Measurements from ENCODE around the gene TAS1R3. TPM values are rescaled to one million over a fixed set of nuclear protein-coding genes. Genes with fewer than 3 reads are reported as not detected.

Gene TAS1R3
- total RNA-seq, 1 donor from 2014 or later: 1.3 TPM

GRCh38 chr1:1320666-1321448 is 10.2 kb upstream of the TAS1R3 start:
- H3K27me3 Mint-ChIP-seq (ENCODE audit: unreplicated experiment): peaks cover 6% of the 10 kb centered on the region
- TF ChIP-seq CTCF (IDR thresholded peaks at IDR 0.05; ENCODE audit: partially characterized antibody, unreplicated experiment): no peak
- H3K4me1 Mint-ChIP-seq (ENCODE audit: low read depth, unreplicated experiment): peaks cover 13% of the 10 kb centered on the region
- DNase-seq: no peak
- peaks cover 12% of the 10 kb centered on the region for H3K9me3 Mint-ChIP-seq (ENCODE audit: unreplicated experiment)
- H3K27ac Mint-ChIP-seq (ENCODE audit: unreplicated experiment): no peak overlapping the region
- H3K36me3 Mint-ChIP-seq (ENCODE audit: unreplicated experiment): no peaks in the 10 kb centered on the region
- no peak overlapping the region for H3K4me3 Mint-ChIP-seq (ENCODE audit: unreplicated experiment)

GRCh38 chr1:1321477-1321876 is 9.6 kb upstream of the TAS1R3 start:
- TF ChIP-seq CTCF (IDR thresholded peaks at IDR 0.05; ENCODE audit: partially characterized antibody, unreplicated experiment): no peak
- H3K9me3 Mint-ChIP-seq (ENCODE audit: unreplicated experiment): peaks cover 10% of the 10 kb centered on the region
- H3K27ac Mint-ChIP-seq (ENCODE audit: unreplicated experiment): no peak overlapping the region
- peaks cover 12% of the 10 kb centered on the region for H3K4me1 Mint-ChIP-seq (ENCODE audit: low read depth, unreplicated experiment)
- peaks cover 8% of the 10 kb centered on the region for H3K27me3 Mint-ChIP-seq (ENCODE audit: unreplicated experiment)
- no peak for DNase-seq
- no peaks in the 10 kb centered on the region for H3K36me3 Mint-ChIP-seq (ENCODE audit: unreplicated experiment)
- H3K4me3 Mint-ChIP-seq (ENCODE audit: unreplicated experiment): no peak overlapping the region

GRCh38 chr1:1322418-1322817 is 8.7 kb upstream of the TAS1R3 start:
- H3K27ac Mint-ChIP-seq (ENCODE audit: unreplicated experiment): no peak overlapping the region
- no peak for TF ChIP-seq CTCF (IDR thresholded peaks at IDR 0.05; ENCODE audit: partially characterized antibody, unreplicated experiment)
- H3K4me1 Mint-ChIP-seq (ENCODE audit: low read depth, unreplicated experiment): peaks cover 9% of the 10 kb centered on the region
- peaks cover 6% of the 10 kb centered on the region for H3K27me3 Mint-ChIP-seq (ENCODE audit: unreplicated experiment)
- DNase-seq: peak; percentile 36
- peaks cover 8% of the 10 kb centered on the region for H3K9me3 Mint-ChIP-seq (ENCODE audit: unreplicated experiment)
- H3K4me3 Mint-ChIP-seq (ENCODE audit: unreplicated experiment): peak overlapping the region; percentile 81
- H3K36me3 Mint-ChIP-seq (ENCODE audit: unreplicated experiment): no peaks in the 10 kb centered on the region

- Mint-ChIP-seq H3K4me3 (ENCODE audit: unreplicated experiment) (peak overlapping the region; percentile 85), H3K36me3 (ENCODE audit: unreplicated experiment) (no peaks in the 10 kb centered on the region), H3K4me1 (ENCODE audit: low read depth, unreplicated experiment) (peaks cover 8% of the 10 kb centered on the region), H3K27me3 (ENCODE audit: unreplicated experiment) (peaks cover 6% of the 10 kb centered on the region), H3K9me3 (ENCODE audit: unreplicated experiment) (peaks cover 8% of the 10 kb centered on the region), H3K27ac (ENCODE audit: unreplicated experiment) (no peak overlapping the region)
- DNase-seq: no peak
- no peak for TF ChIP-seq CTCF (IDR thresholded peaks at IDR 0.05; ENCODE audit: partially characterized antibody, unreplicated experiment)
These were observed 8.1 kb upstream of the TAS1R3 start for GRCh38 chr1:1322952-1323351.

- Mint-ChIP-seq H3K9me3 (ENCODE audit: unreplicated experiment) (peaks cover 6% of the 10 kb centered on the region), H3K27ac (ENCODE audit: unreplicated experiment) (no peak overlapping the region), H3K4me1 (ENCODE audit: low read depth, unreplicated experiment) (peaks cover 8% of the 10 kb centered on the region), H3K27me3 (ENCODE audit: unreplicated experiment) (peaks cover 6% of the 10 kb centered on the region), H3K4me3 (ENCODE audit: unreplicated experiment) (peak overlapping the region; percentile 61), H3K36me3 (ENCODE audit: unreplicated experiment) (no peaks in the 10 kb centered on the region)
- no peak for TF ChIP-seq CTCF (IDR thresholded peaks at IDR 0.05; ENCODE audit: partially characterized antibody, unreplicated experiment)
- no peak for DNase-seq
These were observed 7.0 kb upstream of the TAS1R3 start for GRCh38 chr1:1324084-1324523.
